HG03196 (cell line): ENCODE data around the gene EEF1AKMT4.
"Not testable (repeated sequence)": the region's sequence is repeated elsewhere in the genome, so short reads cannot be mapped to it uniquely, and the experiment has no call there.

ENCODE experiments used
- ATAC-seq: cut with Tn5 transposase; IDR thresholded peaks from one replicate; pipeline ENCODE4 v1.9.1; 2021; ENCODE audit not compliant: unreplicated experiment

EEF1AKMT4 gene

DNA sequence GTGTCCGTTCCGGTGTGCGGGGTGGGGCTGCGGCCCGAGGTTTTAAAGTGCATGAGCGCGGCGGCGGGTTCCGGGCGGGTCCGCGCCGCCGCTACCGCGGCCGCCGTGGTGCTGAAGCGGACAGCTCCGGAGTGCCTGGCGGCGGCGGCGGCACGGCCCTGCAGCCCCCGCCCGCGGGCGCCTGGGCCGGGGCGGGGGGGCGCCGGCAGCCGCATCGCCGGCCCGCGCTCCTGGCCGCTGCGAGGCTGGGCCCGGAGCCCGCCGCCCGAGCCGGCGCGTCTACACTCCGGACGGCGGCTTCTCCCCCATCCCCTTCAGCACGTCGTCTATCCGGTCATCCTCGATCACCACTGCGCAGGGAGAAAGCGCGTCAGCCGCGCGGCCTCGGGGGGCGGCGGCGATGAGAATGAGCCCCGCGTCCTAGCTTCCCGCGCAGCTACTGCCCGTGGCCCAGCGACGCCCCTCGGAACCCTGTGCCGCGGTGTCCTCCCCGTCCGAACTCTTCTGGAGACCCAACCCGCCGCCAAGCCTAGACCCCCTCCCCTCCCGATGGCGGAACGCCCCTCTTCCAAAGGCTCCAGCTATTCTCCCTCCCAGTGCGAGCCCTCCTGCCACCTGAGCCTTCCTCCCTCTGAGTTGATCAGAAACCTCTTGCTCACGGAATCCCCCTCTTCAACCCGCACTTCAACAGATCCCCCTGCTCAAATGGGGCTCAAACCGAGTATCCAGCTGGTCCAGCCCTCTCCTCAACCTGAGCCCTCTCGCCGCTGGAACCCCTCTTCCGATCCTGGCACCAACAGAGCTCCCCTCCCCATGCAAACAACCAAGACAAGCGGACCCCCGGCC lies 10.6 kb downstream of the EEF1AKMT4 start:
- ATAC-seq, result no peak

DNA sequence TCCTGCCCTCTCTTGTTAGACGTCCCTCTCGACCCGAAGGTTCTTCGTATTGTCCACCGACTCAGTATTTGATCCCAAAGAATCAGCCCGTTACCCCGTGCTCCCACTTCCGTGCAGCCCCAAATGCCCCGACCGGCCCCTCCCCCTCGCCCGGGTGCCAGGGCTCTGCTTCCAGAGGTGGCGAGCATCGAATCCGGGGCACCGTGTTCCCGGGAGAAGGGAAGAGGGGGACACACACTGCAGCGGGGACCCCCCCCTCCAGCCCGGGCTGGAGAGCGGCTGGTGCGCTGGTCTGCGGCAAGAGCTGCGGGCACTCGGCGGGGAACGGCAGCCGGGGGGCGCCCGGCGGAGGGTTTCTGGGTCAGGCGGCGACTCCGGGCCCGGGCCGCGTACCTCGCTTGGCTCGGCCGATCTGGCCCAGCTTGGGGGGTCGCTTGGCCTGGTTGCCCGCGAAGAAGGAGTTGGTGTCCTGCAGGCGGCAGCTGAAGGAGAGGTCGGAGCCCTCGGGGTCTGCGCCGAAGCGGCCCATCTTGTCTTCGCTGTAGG lies 11.3 kb downstream of the EEF1AKMT4 start:
- ATAC-seq, result no peak

DNA sequence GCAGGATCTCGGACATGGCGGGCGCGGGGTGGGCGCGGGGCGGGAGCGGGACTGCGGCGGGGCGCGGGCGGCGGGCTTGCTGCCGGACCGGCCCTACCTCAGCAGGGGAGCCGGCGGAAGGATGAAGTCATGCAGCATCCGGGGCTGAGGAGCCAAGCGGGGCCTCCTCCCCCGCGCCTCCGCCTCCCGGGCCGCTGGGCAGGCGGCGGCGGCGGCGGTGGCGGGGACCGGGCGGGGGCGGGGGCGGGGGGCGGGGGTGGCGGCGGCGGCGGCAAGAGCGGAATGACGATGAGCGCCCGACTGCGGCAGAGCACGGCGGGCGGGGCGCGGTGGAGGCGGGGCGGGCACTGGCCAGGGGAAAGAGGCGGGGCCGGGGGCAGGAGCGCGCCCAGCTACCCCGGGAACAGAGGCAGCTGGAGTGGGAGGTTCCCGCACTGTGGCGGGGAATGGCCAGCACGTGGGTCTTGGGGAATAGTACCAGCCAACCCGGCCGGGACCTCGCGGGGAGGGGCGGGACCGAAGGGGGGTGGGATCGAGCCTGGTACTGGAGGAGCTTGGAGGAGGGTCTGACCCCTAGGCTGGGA lies 11.9 kb downstream of the EEF1AKMT4 start, which contains the start of gene CAMK2N2:
Gene CAMK2N2, minus strand, starts transcription at position 284 of the 584 bp plus-strand sequence. Its CDS starts 268 bp downstream, at position 16.
- no peak for ATAC-seq

DNA sequence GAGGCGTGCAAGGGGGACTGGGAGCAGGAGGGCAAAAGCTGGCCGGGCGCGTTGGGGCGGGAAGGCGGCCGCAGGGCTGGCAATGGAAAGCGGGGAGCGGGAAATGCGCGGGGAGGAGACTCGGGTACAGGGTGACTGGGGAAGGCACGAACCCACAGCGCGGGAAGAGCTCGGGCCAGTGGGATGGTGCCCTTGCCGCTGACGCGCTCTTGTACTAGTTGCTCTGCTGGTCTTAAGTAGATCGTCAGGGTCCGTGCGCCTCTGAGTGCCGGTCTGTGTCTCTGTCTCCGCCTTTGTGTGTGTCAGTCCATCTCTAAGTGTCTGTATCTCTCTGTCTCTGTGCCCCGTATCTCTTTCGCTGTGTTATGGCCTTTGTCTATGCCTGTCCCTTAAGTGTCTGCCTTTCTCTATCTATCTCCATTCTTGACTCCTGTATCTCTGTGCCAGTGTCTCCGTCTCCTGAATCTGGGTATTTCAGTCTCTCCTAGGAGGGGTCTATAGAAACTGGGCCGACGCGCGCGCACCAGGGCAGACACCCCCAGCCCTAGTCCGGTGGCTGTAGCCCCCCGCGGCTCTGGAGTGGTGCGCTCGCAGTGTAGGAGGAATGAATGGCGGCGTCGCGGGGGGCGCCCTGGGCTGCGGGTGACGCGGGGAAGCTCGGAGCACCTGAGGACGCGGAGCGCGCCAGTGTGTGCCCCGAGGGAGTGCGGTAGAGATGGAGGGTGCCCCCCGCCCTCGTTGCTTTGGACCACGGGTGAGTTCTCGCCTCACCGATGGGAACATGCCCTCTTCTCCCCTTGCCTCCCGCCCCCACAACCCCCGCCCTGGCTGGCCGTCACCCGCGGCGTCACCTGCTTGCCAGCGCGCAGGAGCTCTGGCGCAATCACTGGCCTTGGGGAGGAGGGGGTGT lies 12.6 kb downstream of the EEF1AKMT4 start:
- ATAC-seq, result no peak

DNA sequence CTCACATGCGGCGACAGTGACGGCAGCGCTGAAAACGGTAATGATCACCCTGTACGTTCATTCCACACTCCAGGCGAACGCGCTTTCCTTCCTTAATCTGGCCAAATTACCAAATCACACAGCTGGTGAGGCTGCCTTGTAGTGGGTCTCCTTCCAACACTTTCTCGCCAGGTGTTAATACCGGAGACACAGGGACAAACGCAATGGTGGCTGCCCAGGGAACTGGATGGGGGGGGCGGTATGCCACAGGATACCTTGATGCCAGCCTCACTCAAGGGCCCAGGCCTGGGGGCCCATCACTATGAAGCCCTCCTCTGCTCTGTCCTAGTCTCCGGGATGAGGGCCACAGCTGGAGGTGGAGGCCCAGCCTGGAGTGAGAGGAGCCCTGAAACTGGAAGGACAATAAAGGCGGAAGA lies 13.3 kb downstream of the EEF1AKMT4 start:
- ATAC-seq, result no peak

DNA sequence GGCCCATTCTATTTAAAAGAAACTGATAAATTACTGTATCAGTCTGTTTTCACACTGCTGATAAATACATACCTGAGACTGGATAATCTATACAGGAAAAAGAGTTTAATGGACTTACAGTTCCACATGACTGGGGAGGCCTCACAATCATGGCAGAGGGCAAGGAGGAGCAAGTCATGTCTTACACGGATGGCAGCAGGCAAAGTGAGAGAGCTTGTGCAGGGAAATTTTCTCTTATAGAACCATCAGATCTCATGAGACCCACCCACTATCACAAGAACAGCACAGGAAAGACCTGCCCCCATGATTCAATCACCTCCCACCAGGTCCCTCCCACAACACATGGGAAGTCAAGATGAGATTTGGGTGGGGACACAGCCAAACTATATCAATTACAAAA lies 17.8 kb downstream of the EEF1AKMT4 start:
- not testable (repeated sequence) for ATAC-seq

DNA sequence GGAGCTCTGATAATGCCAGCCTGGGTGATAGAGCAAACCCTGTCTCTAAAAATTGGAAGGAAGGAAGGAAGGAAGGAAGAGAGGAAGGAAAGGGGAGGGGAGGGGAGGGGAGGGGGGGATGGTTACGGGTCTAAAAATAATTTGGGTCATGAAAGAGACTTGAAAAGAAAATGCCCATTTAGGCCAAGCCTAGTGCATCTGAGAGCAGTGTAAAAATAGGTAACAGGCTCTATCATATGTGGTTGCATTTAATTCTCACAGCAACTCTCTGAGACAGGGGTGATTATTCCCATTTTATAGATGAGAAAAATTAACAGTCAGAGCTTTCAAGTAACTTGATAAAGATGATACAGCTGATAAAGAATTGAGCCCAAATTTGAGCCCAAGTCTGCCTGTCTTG lies 22.8 kb downstream of the EEF1AKMT4 start:
- ATAC-seq, result no peak

DNA sequence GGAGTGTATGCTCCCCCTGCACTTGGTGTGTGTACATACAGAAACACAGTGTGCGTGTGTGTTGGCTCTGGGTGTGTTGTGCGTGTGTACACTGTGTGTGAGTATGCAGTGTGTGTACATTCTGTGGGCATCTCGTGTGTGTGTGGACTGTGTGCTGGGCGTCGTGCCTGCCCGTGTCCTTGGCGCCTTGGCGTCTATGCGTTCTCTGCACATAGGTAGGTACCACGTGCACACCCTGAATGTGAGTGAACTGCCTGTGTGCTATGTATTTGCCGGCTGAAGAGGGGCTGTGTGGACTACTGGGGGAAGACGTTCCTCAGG lies 25.9 kb downstream of the EEF1AKMT4 start:
- no peak for ATAC-seq

DNA sequence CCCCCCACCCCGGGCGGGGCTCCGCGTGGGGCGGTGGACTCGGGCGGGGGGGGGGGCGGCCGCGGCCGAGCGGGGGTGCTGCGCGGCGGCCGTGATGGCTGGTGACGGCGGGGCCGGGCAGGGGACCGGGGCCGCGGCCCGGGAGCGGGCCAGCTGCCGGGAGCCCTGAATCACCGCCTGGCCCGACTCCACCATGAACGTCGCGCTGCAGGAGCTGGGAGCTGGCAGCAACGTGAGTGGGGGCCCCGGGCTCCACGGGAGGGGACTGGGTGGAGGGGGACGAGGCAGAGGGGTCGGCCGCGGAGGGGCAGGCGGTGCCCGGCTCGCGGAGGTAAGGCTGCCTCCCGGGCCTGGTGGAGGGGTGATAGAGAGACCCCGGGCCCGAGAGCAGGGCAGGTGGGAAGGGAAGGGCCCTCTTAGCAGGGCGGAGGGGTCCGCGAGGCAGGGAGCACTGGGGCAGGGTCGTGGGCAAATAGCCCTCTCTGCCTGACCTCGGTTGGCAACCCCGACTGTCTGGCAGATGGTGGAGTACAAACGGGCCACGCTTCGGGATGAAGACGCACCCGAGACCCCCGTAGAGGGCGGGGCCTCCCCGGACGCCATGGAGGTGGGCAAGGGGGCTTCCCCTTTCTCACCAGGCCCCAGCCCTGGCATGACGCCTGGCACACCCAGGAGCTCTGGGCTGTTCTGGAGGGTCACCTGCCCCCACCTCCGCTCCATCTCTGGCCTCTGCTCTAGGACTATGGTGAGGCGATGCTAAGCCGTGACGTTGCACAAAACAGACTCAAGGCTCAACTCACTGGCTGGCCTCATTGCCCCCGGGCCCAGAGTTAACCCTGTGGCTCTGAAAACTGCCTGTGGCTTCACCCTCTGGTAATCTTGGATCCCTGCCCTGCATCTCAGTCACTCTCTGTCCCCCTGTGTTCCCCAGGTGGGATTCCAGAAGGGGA lies 26.8 kb downstream of the EEF1AKMT4 start, which contains the start of gene ECE2:
Gene ECE2, plus strand, starts transcription at position 62 of the 950 bp plus-strand sequence. Its CDS starts 132 bp downstream, at position 194.
- ATAC-seq, result no peak

DNA sequence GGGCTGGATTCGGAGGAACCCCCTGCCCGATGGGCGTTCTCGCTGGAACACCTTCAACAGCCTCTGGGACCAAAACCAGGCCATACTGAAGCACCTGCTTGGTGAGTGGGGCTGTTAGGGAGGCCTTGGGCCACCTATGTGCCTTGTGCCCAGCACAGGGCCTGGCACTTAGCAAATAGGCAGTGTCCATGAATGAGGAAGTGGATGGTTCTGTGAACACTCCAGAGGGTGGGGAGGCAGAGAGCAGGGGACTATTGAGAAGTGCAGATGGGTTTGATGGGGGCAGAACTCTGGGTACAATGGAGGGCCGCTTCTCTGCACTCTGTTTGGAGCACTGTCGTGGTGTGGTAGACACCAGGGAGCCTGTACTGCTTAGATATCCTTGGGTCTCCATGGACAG lies 27.9 kb downstream of the EEF1AKMT4 start:
- no peak for ATAC-seq

DNA sequence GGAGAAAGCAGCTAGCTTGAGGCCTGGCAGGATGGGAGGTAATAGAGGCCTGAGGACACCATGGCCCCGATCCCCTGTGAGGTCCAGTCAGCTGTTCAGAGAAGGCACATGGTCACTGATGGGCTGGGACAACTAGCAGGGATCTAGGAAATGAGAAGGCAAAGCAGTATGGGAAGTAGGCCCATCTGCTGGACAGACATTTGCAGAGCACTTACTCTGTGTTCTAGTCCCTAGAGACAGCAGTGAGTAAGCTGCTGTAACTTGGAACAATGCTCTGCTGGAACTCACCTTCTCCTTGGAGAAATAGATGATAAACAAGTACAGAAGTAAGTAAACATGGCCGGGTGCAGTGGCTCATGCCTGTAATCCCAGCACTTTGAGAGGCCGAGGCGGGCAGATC lies 33.5 kb downstream of the EEF1AKMT4 start:
- no peak for ATAC-seq

DNA sequence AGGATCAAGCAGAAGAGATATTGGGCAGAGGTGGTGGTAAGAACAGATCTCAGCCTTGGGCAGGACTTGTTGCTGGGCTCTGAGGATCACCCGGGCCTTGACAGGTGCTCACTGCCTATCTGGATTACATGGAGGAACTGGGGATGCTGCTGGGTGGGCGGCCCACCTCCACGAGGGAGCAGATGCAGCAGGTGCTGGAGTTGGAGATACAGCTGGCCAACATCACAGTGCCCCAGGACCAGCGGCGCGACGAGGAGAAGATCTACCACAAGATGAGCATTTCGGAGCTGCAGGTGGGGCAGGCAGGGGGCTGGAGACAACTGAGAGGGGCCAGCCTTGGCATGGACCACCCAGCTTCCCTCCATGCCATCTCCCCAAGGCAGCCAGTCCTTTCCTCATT lies 34.2 kb downstream of the EEF1AKMT4 start:
- no peak for ATAC-seq

DNA sequence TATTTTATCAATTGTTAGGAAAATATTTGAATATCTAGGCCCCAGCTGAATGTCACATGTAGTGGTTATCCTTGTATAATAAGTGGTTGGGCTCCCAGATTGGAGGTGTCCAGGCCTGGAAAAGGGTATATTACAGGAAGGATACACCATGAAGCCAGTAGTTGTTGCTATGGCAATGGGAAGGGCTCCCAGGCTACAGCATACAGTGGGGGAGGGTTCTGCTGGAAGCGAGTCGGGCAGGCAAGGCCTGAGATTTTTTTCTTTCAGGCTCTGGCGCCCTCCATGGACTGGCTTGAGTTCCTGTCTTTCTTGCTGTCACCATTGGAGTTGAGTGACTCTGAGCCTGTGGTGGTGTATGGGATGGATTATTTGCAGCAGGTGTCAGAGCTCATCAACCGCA lies 35.2 kb downstream of the EEF1AKMT4 start:
- ATAC-seq, result no peak

DNA sequence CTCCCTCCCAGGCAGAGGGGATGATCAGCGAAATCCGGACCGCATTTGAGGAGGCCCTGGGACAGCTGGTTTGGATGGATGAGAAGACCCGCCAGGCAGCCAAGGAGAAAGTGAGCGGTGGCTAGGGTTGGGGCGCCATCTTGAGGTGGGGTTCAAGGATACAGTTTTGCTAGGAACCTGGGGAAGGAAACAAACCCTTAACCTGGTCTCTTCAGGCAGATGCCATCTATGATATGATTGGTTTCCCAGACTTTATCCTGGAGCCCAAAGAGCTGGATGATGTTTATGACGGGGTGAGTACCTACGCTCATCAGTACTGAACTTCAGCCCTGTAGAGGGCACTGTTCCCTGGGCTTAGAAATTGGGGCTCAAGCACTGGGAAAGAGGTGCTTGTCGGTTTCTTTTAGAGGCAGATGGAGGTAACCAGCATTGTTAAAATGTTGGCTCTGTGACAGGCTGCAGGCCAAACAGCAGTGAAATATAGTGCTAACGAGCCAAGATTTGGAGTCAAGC lies 40.0 kb downstream of the EEF1AKMT4 start:
- ATAC-seq, result no peak

DNA sequence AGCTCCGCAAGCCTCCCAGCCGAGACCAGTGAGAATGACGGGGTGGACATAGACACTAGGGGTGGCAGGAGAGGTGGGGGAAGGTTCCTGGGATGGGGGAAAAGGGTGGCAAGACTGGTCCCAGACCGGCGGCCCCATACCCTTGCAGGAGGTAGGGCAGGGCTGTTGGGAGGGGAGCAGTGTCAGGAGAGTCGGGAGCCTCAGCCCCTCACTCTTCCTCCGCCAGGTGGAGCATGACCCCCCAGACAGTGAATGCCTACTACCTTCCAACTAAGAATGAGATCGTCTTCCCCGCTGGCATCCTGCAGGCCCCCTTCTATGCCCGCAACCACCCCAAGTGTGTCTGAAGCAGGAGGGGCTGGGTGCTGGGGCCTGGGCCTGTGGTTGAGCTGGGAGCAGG lies 40.9 kb downstream of the EEF1AKMT4 start:
- no peak for ATAC-seq

DNA sequence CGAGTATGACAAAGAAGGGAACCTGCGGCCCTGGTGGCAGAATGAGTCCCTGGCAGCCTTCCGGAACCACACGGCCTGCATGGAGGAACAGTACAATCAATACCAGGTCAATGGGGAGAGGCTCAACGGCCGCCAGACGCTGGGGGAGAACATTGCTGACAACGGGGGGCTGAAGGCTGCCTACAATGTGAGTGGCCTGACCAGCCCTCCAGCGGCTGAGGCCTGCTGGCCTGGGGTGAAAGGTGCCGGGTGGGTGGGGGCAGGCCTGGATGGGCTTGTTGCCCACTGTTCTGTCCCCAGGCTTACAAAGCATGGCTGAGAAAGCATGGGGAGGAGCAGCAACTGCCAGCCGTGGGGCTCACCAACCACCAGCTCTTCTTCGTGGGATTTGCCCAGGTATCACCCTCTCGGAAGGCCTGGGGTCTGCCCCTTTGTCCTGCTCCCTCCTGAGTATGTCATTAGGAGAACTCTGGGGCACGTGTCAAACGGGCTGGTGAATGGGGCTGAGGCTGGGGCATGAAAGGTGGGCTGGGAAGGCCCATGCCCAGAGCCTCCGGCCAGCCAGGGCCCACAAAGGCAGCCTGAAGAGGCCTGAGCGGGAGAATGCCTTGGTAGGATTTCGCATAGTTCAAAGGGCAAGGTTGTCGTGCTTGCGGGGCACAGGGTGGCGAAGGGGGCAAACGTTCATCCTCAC lies 41.7 kb downstream of the EEF1AKMT4 start:
- ATAC-seq, result no peak

DNA sequence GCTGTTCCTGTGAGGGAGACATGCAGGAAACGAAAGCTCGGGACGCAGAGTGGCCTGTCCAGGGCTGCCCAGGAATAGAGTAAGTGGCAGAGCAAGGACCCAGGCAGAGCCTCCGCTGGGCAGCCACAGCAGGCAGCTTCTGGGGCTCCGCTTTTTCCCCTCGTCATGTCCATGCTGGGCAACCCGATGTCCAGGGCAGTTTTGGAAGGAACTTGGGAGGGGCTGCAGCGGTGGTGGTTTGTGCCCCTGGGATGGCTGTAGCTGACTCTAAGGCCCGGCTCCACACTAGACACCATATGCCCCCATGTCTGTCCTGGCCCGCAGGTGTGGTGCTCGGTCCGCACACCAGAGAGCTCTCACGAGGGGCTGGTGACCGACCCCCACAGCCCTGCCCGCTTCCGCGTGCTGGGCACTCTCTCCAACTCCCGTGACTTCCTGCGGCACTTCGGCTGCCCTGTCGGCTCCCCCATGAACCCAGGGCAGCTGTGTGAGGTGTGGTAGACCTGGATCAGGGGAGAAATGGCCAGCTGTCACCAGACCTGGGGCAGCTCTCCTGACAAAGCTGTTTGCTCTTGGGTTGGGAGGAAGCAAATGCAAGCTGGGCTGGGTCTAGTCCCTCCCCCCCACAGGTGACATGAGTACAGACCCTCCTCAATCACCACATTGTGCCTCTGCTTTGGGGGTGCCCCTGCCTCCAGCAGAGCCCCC lies 42.4 kb downstream of the EEF1AKMT4 start:
- ATAC-seq, result no peak

DNA sequence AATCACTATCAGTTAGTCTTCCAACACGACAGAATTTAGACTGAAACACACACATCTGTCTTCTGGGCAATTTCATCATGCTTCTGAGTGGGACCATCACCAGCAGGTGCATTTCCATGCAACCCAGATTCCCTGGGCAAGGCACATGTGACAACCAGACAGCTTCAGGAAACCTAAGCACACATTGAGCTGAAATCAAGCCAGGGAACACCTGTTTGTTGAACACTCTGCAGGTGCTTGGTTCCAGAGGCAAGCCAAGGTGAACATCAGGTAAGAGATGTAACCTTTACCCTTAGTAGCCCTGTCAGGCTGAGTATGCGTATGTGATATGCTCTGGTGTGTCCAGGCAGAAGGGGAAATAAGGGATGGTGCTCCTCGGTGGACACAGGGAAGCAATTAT lies 46.3 kb downstream of the EEF1AKMT4 start:
- ATAC-seq, result no peak

DNA sequence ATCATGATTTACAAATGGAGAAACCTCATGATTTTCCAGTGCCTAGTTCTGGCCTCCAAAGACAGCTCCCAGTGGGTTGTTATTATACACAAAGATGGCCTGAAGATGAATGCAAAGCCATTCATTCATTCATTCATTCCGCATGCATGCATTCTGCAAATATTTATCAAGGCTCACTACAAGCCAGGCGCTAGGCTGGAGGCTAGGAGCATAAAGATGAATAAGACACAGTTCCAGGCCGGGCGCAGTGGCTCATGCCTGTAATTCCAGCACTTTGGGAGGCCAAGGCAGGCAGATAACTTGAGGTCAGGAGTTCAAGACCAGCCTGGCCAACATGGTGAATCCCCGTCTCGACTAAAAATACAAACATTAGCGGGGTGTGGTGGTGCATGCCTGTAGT lies 47.1 kb downstream of the EEF1AKMT4 start:
- ATAC-seq, result no peak
